CD4-positive, alpha-beta T cell (primary cell): ENCODE results near the gene LDLRAD4. TPM values are rescaled to one million over a fixed set of nuclear protein-coding genes. Genes with fewer than 3 reads are reported as not detected.

Experiments used
- ATAC-seq: fragments of 200-7000 bp; cut with Tn5 transposase; one replicate; pipeline ENCODE4 v1.10.0; 2022; ENCODE audit warnings: mild to moderate bottlenecking; ENCODE audit not compliant: poor library complexity
- CTCF ChIA-PET: fragments of 350-600 bp; sonication (Branson Sonifier 250); formaldehyde crosslinking; loops from one replicate; lab custom pipeline; 2021; ENCODE audit warnings: antibody characterized with exemption, inconsistent platforms; lab: Charles Lee
- POLR2A ChIA-PET: fragments of 350-600 bp; sonication (Branson Sonifier 250); formaldehyde crosslinking; loops from one replicate; lab custom pipeline; 2021; ENCODE audit warnings: antibody characterized with exemption, inconsistent platforms; lab: Charles Lee
- DNase-seq, 14 experiments: peaks; one replicate each; pipeline ENCODE4 v3.0.0-alpha.2; 2013 to 2020; ENCODE audit warnings: mixed read lengths in 2 of 14
- H3K27ac ChIP-seq, 2 donors: one replicate each; pipeline versions ENCODE4 v1.5.1 to v1.7.0; 2013; ENCODE audit warnings: low read length in 2 of 2, low read depth in 1 of 2, mild to moderate bottlenecking in 1 of 2
- H3K27me3 ChIP-seq, 2 experiments: 1 replicate in 1 of 2; 2 replicates in 1 of 2; pipeline versions ENCODE4 v1.6.1 to v1.7.0; 2013; ENCODE audit warnings: low read length in 2 of 2, control low read depth in 1 of 2, mild to moderate bottlenecking in 1 of 2, moderate library complexity in 1 of 2; ENCODE audit not compliant: insufficient read depth in 2 of 2, control insufficient read depth in 1 of 2
- H3K36me3 ChIP-seq: one replicate; pipeline ENCODE4 v1.6.1; 2013; ENCODE audit warnings: low read length, control low read depth; ENCODE audit not compliant: insufficient read depth
- H3K4me1 ChIP-seq: one replicate; pipeline ENCODE4 v1.6.1; 2013; ENCODE audit warnings: low read length, control low read depth; ENCODE audit not compliant: insufficient read depth
- H3K4me3 ChIP-seq: one replicate; pipeline ENCODE4 v1.5.1; 2013; ENCODE audit warnings: mild to moderate bottlenecking, low read length, moderate library complexity
- H3K9me3 ChIP-seq, 2 experiments: 1 replicate in 1 of 2; 2 replicates in 1 of 2; pipeline versions ENCODE4 v1.6.1 to v1.7.0; 2013; ENCODE audit warnings: low read length in 2 of 2, mild to moderate bottlenecking in 2 of 2, control low read depth in 1 of 2, moderate library complexity in 1 of 2; ENCODE audit not compliant: control insufficient read depth in 1 of 2, insufficient read depth in 1 of 2
- H3K27ac Mint-ChIP-seq: one replicate; pipeline ENCODE4 v1.8.0; 2020; ENCODE audit warnings: mixed read lengths
- H3K27me3 Mint-ChIP-seq: one replicate; pipeline ENCODE4 v1.8.0; 2021; ENCODE audit warnings: mixed read lengths
- H3K36me3 Mint-ChIP-seq: one replicate; pipeline ENCODE4 v1.8.0; 2021; ENCODE audit warnings: low read depth, mixed read lengths
- H3K4me1 Mint-ChIP-seq: one replicate; pipeline ENCODE4 v1.8.0; 2021; ENCODE audit warnings: low read depth, mixed read lengths
- H3K4me3 Mint-ChIP-seq: one replicate; pipeline ENCODE4 v1.8.0; 2020; ENCODE audit warnings: mild to moderate bottlenecking, mixed read lengths
- H3K9me3 Mint-ChIP-seq: one replicate; pipeline ENCODE4 v1.8.0; 2020; ENCODE audit warnings: mixed read lengths
- CTCF ChIP-seq: fragments of 200-600 bp; IDR thresholded peaks from one replicate; pipeline ENCODE4 v1.8.0; 2022; ENCODE audit warnings: antibody characterized with exemption, mild to moderate bottlenecking
- intact Hi-C, 2 experiments: fragments of 100-400 bp; cut with DNase I in 1 of 2; cut with micrococcal nuclease in 1 of 2; formaldehyde crosslinking; loops; one replicate each; pipeline versions ENCODE4 v1.15.1 to v1.9.0; 2023 to 2025; cut with DNase I, micrococcal nuclease
- total RNA-seq, 174 experiments: library from RNA in 2 of 174; stranded (reverse) in 2 of 174; gene quantifications; one replicate each; pipeline ENCODE4 v1.2.3 and lab custom pipeline; 2021 to 2026

LDLRAD4 gene
- total RNA-seq, 2 experiments from 2014 or later, result 51.9 to 52.7 TPM

GRCh38 chr18:13321923-13322322 lies 103.4 kb downstream of the LDLRAD4 start:
- H3K27me3 ChIP-seq, result no peaks in the 10 kb centered on the region
- POLR2A ChIA-PET, result no interaction called here
- no peak for ATAC-seq
- H3K9me3 Mint-ChIP-seq, result no peaks in the 10 kb centered on the region
- H3K36me3 ChIP-seq, result no peaks in the 10 kb centered on the region
- H3K4me3 ChIP-seq, result no peak overlapping the region
- H3K4me1 ChIP-seq, result no peaks in the 10 kb centered on the region
- no peak for TF ChIP-seq CTCF
- no peaks in the 10 kb centered on the region for H3K36me3 Mint-ChIP-seq
- intact Hi-C loops, result no loop called here
- H3K4me3 Mint-ChIP-seq, result no peak overlapping the region
- H3K9me3 ChIP-seq, result no peaks in the 10 kb centered on the region
- H3K4me1 Mint-ChIP-seq, result no peaks in the 10 kb centered on the region
- no peak overlapping the region for H3K27ac Mint-ChIP-seq
- no peak overlapping the region for H3K27ac ChIP-seq
- no peaks in the 10 kb centered on the region for H3K27me3 Mint-ChIP-seq
- CTCF ChIA-PET, result interaction anchor here (0.6 kb wide), 1 partner anchor 502 kb away, joined by 3 read pairs; the partner anchor contains the start of gene MC5R
- DNase-seq, result no peak

- ChIA-PET CTCF (no interaction called here), POLR2A (interaction anchor here (0.8 kb wide), 1 partner anchor 40 kb away, joined by 3 read pairs; no protein-coding TSS in a partner anchor)
- Histone ChIP-seq H3K36me3 (no peaks in the 10 kb centered on the region), H3K27ac (no peak overlapping the region), H3K4me3 (no peak overlapping the region), H3K27me3 (no peaks in the 10 kb centered on the region), H3K4me1 (no peaks in the 10 kb centered on the region), H3K9me3 (peaks cover 0 to 4% of the 10 kb centered on the region in 2 experiments)
- TF ChIP-seq CTCF, result no peak
- H3K27ac Mint-ChIP-seq, result no peak overlapping the region
- ATAC-seq (no peak), DNase-seq (no peak)
- H3K4me3 Mint-ChIP-seq, result no peak overlapping the region
- H3K36me3 Mint-ChIP-seq, result no peaks in the 10 kb centered on the region
- intact Hi-C loops, result no loop called here
- H3K27me3 Mint-ChIP-seq, result no peaks in the 10 kb centered on the region
- H3K4me1 Mint-ChIP-seq, result no peaks in the 10 kb centered on the region
- H3K9me3 Mint-ChIP-seq, result no peaks in the 10 kb centered on the region
These were observed 104.6 kb downstream of the LDLRAD4 start for GRCh38 chr18:13323186-13323585.

GRCh38 chr18:13324880-13325279 lies 106.3 kb downstream of the LDLRAD4 start:
- ChIA-PET CTCF (no interaction called here), POLR2A (no interaction called here)
- no peaks in the 10 kb centered on the region for H3K9me3 Mint-ChIP-seq
- no peaks in the 10 kb centered on the region for H3K4me1 Mint-ChIP-seq
- no peak overlapping the region for H3K27ac Mint-ChIP-seq
- H3K4me1 ChIP-seq, result no peaks in the 10 kb centered on the region
- DNase-seq (no peak), ATAC-seq (no peak)
- no peaks in the 10 kb centered on the region for H3K36me3 Mint-ChIP-seq
- no peak overlapping the region for H3K4me3 Mint-ChIP-seq
- intact Hi-C loops, result no loop called here
- TF ChIP-seq CTCF, result no peak
- H3K36me3 ChIP-seq, result no peaks in the 10 kb centered on the region
- H3K4me3 ChIP-seq, result no peak overlapping the region
- no peaks in the 10 kb centered on the region for H3K27me3 Mint-ChIP-seq
- no peak overlapping the region for H3K27ac ChIP-seq
- H3K9me3 ChIP-seq, result peaks cover 0 to 4% of the 10 kb centered on the region in 2 experiments
- no peaks in the 10 kb centered on the region for H3K27me3 ChIP-seq
